Effector memory CD4-positive, alpha-beta T cell (primary cell): ENCODE measurements around the gene HSPB8.

Experiments used
- DNase-seq, 3 donors: peaks; one replicate each; pipeline ENCODE4 v3.0.0-alpha.2; 2020
- H3K27ac ChIP-seq: 2 replicates; pipeline ENCODE4 v1.7.0; 2013; ENCODE audit warnings: mild to moderate bottlenecking, low read length, moderate library complexity; ENCODE audit not compliant: insufficient read depth, poor library complexity, severe bottlenecking
- H3K27me3 ChIP-seq: replicated peaks from 2 replicates; pipeline ENCODE4 v1.7.0; 2013; ENCODE audit warnings: mild to moderate bottlenecking, low read length; ENCODE audit not compliant: insufficient read depth, control insufficient read depth, poor library complexity, severe bottlenecking
- H3K36me3 ChIP-seq: 2 replicates; pipeline ENCODE4 v1.7.0; 2013; ENCODE audit warnings: mild to moderate bottlenecking, low read length, moderate library complexity; ENCODE audit not compliant: control insufficient read depth, insufficient read depth
- H3K4me1 ChIP-seq: 2 replicates; pipeline ENCODE4 v1.7.0; 2013; ENCODE audit warnings: low read length, mild to moderate bottlenecking; ENCODE audit not compliant: control insufficient read depth, insufficient read depth, poor library complexity, severe bottlenecking
- H3K4me3 ChIP-seq: 2 replicates; pipeline ENCODE4 v1.7.0; 2013; ENCODE audit warnings: low read length, low read depth, mild to moderate bottlenecking; ENCODE audit not compliant: insufficient read depth, poor library complexity, severe bottlenecking
- H3K9me3 ChIP-seq: 2 replicates; pipeline ENCODE4 v1.7.0; 2013; ENCODE audit warnings: mild to moderate bottlenecking, low read length, moderate library complexity; ENCODE audit not compliant: control insufficient read depth

HSPB8 gene

GRCh38 chr12:119151445-119152026 is 27.2 kb upstream of the HSPB8 start:
- Histone ChIP-seq H3K27ac (no peak overlapping the region), H3K27me3 (no peaks in the 10 kb centered on the region), H3K36me3 (no peaks in the 10 kb centered on the region), H3K4me1 (no peaks in the 10 kb centered on the region), H3K4me3 (no peak overlapping the region), H3K9me3 (no peaks in the 10 kb centered on the region)
- no peak for DNase-seq

- Histone ChIP-seq H3K4me1 (no peaks in the 10 kb centered on the region), H3K27ac (no peak overlapping the region), H3K4me3 (no peak overlapping the region), H3K27me3 (no peaks in the 10 kb centered on the region), H3K9me3 (no peaks in the 10 kb centered on the region), H3K36me3 (no peaks in the 10 kb centered on the region)
- DNase-seq: no peak
Measured at GRCh38 chr12:119153477-119154434, 25.0 kb upstream of the HSPB8 start.

- no peaks in the 10 kb centered on the region for H3K4me1 ChIP-seq
- no peaks in the 10 kb centered on the region for H3K36me3 ChIP-seq
- DNase-seq: no peak
- no peak overlapping the region for H3K27ac ChIP-seq
- H3K9me3 ChIP-seq: no peaks in the 10 kb centered on the region
- H3K27me3 ChIP-seq: no peaks in the 10 kb centered on the region
- H3K4me3 ChIP-seq: no peak overlapping the region
Measured at GRCh38 chr12:119154435-119154818, 24.3 kb upstream of the HSPB8 start.

GRCh38 chr12:119156401-119157044 is 22.2 kb upstream of the HSPB8 start:
- Histone ChIP-seq H3K9me3 (no peaks in the 10 kb centered on the region), H3K27ac (no peak overlapping the region), H3K4me1 (no peaks in the 10 kb centered on the region), H3K27me3 (no peaks in the 10 kb centered on the region), H3K4me3 (no peak overlapping the region), H3K36me3 (no peaks in the 10 kb centered on the region)
- no peak for DNase-seq

GRCh38 chr12:119157528-119157927 is 21.2 kb upstream of the HSPB8 start:
- Histone ChIP-seq H3K4me1 (no peaks in the 10 kb centered on the region), H3K4me3 (no peak overlapping the region), H3K27me3 (no peaks in the 10 kb centered on the region), H3K9me3 (no peaks in the 10 kb centered on the region), H3K27ac (no peak overlapping the region), H3K36me3 (no peaks in the 10 kb centered on the region)
- no peak for DNase-seq

GRCh38 chr12:119157978-119158377 is 20.8 kb upstream of the HSPB8 start:
- H3K36me3 ChIP-seq: no peaks in the 10 kb centered on the region
- H3K4me3 ChIP-seq: no peak overlapping the region
- no peak for DNase-seq
- H3K27ac ChIP-seq: no peak overlapping the region
- no peaks in the 10 kb centered on the region for H3K9me3 ChIP-seq
- H3K4me1 ChIP-seq: no peaks in the 10 kb centered on the region
- no peaks in the 10 kb centered on the region for H3K27me3 ChIP-seq

GRCh38 chr12:119158402-119158801 is 20.3 kb upstream of the HSPB8 start:
- no peak for DNase-seq
- no peak overlapping the region for H3K4me3 ChIP-seq
- H3K9me3 ChIP-seq: no peaks in the 10 kb centered on the region

GRCh38 chr12:119159844-119160243 is 18.9 kb upstream of the HSPB8 start:
- no peaks in the 10 kb centered on the region for H3K4me1 ChIP-seq
- H3K27me3 ChIP-seq: no peaks in the 10 kb centered on the region
- DNase-seq: no peak

More at GRCh38 chr12:119158402-119158801, 20.3 kb upstream of the HSPB8 start:
- no peaks in the 10 kb centered on the region for H3K4me1 ChIP-seq
- H3K27ac ChIP-seq: no peak overlapping the region
- H3K27me3 ChIP-seq: no peaks in the 10 kb centered on the region
- no peaks in the 10 kb centered on the region for H3K36me3 ChIP-seq

GRCh38 chr12:119167902-119168301 is 10.8 kb upstream of the HSPB8 start:
- H3K9me3 ChIP-seq: no peaks in the 10 kb centered on the region
- no peaks in the 10 kb centered on the region for H3K27me3 ChIP-seq
- no peak overlapping the region for H3K4me3 ChIP-seq
- H3K27ac ChIP-seq: no peak overlapping the region
- no peaks in the 10 kb centered on the region for H3K4me1 ChIP-seq
- no peak for DNase-seq
- H3K36me3 ChIP-seq: no peaks in the 10 kb centered on the region

More at GRCh38 chr12:119159844-119160243, 18.9 kb upstream of the HSPB8 start:
- H3K27ac ChIP-seq: no peak overlapping the region
- H3K36me3 ChIP-seq: no peaks in the 10 kb centered on the region
- no peaks in the 10 kb centered on the region for H3K9me3 ChIP-seq
- H3K4me3 ChIP-seq: no peak overlapping the region

GRCh38 chr12:119168721-119169120 is 10.0 kb upstream of the HSPB8 start:
- Histone ChIP-seq H3K4me3 (no peak overlapping the region), H3K27me3 (no peaks in the 10 kb centered on the region), H3K27ac (no peak overlapping the region), H3K36me3 (no peaks in the 10 kb centered on the region), H3K4me1 (no peaks in the 10 kb centered on the region), H3K9me3 (no peaks in the 10 kb centered on the region)
- no peak for DNase-seq
